Neutrophil (primary cell): ENCODE measurements around the gene EMILIN2.
A peak's percentile ranks its signal among the peaks of the same experiment; 100 is the strongest.

Source experiments
- H3K27ac ChIP-seq: fragments of 200-600 bp; sonication (generic); 2 replicates; pipeline ENCODE4 v1.5.1; 2016; ENCODE audit warnings: mild to moderate bottlenecking, moderate library complexity
- H3K27me3 ChIP-seq: fragments of 200-600 bp; sonication (generic); 2 replicates; pipeline ENCODE4 v1.6.0; 2016; ENCODE audit warnings: mild to moderate bottlenecking
- H3K36me3 ChIP-seq: fragments of 200-600 bp; sonication (generic); 2 replicates; pipeline ENCODE4 v1.5.1; 2017
- H3K4me1 ChIP-seq, 2 experiments: fragments of 200-600 bp in 1 of 2; sonication (generic) in 1 of 2; 1 replicate in 1 of 2; 2 replicates in 1 of 2; pipeline versions ENCODE4 v1.5.1 to v1.6.1; 2013 to 2016; ENCODE audit warnings: low read depth in 1 of 2, low read length in 1 of 2, mild to moderate bottlenecking in 1 of 2, moderate library complexity in 1 of 2; ENCODE audit not compliant: control insufficient read depth in 1 of 2, insufficient read depth in 1 of 2
- H3K4me3 ChIP-seq, 2 experiments: fragments of 200-600 bp in 1 of 2; sonication (generic) in 1 of 2; 1 replicate in 1 of 2; 2 replicates in 1 of 2; pipeline ENCODE4 v1.5.1; 2013 to 2016; ENCODE audit warnings: low read depth in 1 of 2, low read length in 1 of 2, mild to moderate bottlenecking in 1 of 2, moderate library complexity in 1 of 2
- H3K9me3 ChIP-seq: fragments of 200-600 bp; sonication (generic); 2 replicates; pipeline ENCODE4 v1.5.1; 2016
- TF ChIP-seq, protein P1 (sequence below): fragments of 200-600 bp; sonication (generic); IDR thresholded peaks from 2 replicates; pipeline ENCODE4 v1.5.1; 2016; ENCODE audit warnings: antibody characterized with exemption

Gene EMILIN2

DNA sequence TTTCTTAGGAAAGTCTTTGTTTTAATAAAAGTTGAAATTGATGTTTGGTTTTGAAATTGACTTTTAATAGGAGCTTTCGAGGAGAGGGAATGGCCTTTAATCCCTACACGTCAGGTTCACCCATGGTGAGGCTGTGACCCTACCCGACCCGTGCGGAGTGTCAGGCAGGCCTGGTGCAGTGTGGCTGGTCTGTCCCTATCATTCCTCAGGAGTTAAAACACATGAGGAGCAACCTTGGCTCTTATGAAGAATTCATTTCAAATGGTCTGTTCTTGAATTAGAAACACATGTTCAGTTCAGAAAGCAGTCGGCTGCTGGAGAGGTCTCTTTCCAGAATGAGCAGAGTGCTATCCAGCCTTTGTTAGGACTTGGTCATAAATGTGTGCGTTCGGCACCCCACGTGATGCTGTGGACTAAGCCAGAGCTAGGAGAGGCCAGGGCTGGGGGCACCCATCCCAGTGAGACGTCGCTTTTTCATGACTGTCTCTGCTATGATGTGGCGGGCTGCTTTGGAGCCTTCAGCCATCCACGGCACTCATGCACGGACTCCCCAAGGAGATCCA is 54.7 kb downstream of the EMILIN2 start:
- Histone ChIP-seq H3K4me3 (no peak overlapping the region), H3K4me1 (peaks cover 8 to 16% of the 10 kb centered on the region in 2 experiments), H3K27ac (no peak overlapping the region), H3K9me3 (no peaks in the 10 kb centered on the region), H3K36me3 (no peaks in the 10 kb centered on the region), H3K27me3 (peaks cover 9% of the 10 kb centered on the region)
- TF ChIP-seq, protein P1, sequence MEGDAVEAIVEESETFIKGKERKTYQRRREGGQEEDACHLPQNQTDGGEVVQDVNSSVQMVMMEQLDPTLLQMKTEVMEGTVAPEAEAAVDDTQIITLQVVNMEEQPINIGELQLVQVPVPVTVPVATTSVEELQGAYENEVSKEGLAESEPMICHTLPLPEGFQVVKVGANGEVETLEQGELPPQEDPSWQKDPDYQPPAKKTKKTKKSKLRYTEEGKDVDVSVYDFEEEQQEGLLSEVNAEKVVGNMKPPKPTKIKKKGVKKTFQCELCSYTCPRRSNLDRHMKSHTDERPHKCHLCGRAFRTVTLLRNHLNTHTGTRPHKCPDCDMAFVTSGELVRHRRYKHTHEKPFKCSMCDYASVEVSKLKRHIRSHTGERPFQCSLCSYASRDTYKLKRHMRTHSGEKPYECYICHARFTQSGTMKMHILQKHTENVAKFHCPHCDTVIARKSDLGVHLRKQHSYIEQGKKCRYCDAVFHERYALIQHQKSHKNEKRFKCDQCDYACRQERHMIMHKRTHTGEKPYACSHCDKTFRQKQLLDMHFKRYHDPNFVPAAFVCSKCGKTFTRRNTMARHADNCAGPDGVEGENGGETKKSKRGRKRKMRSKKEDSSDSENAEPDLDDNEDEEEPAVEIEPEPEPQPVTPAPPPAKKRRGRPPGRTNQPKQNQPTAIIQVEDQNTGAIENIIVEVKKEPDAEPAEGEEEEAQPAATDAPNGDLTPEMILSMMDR = no peak

DNA sequence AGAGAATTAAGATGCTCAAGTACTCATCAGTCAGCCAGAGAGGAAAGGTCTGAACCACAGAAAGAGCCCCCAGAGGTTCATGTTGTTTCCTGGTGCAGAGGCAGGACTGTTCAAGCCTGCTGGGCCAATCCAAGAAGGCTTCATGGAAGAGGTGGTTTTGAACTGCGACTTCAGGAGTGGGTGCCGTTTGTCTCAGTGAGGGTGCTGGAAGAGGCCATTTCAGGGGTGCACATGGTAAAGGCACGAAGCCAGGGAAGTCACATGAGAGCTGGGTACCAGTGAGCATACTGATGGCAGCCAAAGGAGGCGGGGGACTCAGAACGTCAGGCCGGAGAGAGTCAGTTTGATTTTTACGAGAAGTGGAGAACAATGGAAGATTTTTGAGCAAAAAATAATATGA is 55.5 kb downstream of the EMILIN2 start:
- Histone ChIP-seq H3K36me3 (no peaks in the 10 kb centered on the region), H3K27ac (no peak overlapping the region), H3K27me3 (peaks cover 16% of the 10 kb centered on the region), H3K4me1 (peaks cover 13 to 20% of the 10 kb centered on the region in 2 experiments), H3K4me3 (no peak overlapping the region), H3K9me3 (no peaks in the 10 kb centered on the region)
- TF ChIP-seq, protein P1 = no peak

DNA sequence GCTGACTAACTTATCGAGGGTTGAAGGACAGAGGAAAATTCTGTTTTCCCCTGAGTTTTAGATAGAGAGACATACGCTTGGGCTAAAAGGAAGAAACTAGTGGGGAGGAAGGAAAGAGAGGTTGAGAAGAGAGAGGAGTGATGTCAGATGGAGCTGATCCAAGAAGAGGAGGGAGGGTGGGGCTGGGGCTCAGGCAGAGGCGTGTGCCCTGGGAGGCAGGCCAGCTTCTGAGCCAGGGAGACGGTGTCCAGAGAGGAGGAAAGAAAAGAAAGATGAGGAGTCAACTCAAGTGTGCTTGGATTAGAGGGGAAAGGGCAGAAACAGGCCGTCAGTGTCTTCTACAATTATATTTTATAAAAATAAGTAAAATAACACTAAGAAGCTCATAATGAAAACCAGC is 56.2 kb downstream of the EMILIN2 start:
- Histone ChIP-seq H3K4me3 (no peak overlapping the region), H3K27ac (no peak overlapping the region), H3K36me3 (no peaks in the 10 kb centered on the region), H3K4me1 (peaks cover 14 to 18% of the 10 kb centered on the region in 2 experiments), H3K9me3 (no peaks in the 10 kb centered on the region), H3K27me3 (peaks cover 18% of the 10 kb centered on the region)
- TF ChIP-seq, protein P1 = no peak

DNA sequence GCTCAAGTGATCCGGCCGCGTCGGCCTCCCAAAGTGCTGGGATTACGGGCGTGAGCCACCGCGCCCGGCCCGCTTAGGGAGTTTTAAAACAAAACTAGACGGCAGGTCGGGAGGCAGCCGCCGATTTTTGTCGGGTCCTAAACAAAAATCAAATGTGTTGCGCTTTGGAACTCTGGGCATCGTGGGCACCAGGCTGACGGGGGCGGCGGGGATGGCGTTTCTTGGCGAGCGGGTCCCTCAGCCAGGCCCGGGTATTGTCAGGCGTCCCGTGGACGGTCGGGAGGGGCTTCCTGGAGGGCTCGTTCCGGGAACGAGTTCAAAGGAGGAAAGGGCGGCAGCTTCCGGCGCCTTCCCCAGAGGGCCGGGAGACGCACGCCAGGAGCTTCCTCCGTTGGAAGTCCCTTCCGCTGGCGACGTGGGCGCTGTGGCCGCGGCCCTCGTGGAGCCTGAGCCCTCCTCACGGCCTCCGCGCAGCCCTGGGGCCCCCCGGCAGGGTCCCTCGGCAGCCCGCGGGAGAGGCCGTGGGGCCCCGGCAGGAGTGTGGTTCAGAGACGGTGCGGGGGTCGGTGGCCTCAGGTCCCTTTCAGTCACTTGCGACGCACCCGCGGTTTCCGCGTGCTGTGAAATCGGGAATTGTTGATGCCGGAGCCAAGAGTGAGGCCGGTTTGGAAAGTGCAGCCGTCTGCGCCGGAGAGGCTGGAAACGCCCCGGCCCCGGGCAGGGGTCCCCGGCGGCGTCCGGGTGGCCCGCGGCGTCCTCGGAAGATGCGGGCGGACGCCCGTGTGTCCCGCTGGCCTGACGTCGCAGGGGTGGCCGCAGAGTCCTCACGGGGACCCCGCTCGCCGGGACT is 59.3 kb downstream of the EMILIN2 start:
- TF ChIP-seq, protein P1 = no peak
- peak overlapping the region; percentile 67 to 75 for H3K4me3 ChIP-seq
- H3K36me3 ChIP-seq = peaks cover 17% of the 10 kb centered on the region

DNA sequence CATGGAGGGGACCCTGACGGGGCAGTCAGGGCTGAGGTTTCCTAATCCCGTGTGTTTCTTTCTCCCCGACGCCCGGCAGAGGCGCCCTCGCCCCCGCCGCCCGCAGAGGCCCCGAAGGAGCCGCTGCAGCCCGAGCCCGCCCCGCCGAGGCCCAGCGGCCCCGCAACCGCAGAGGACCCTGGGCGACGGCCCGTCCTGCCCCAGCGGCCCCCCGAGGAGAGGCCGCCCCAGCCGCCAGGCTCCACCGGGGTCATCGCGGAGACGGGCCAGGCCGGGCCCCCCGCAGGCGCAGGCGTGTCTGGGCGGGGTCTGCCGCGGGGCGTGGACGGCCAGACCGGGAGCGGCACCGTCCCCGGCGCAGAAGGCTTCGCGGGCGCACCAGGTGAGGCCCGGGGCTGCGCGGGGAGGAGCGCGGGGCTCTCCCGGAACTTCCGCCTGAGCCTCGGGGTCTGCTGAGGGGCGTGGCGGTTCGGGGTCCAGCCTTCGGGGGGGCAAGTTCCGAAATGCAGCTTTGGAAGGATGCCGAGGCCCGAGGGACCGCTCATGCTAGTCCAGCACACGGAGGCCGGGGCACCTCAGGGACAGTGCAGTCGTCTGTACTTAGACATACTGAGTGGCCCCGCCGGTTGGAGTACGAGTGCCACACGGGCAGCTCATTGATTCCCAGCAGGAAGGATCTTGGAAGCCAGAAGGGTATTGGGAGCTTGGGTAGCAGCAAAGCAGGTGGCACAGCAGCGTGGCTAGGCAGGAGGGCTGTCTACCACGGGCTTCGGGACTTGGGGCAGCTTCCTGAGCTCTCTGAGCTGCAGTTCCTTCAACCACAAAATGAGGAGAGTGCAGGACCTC is 60.1 kb downstream of the EMILIN2 start:
- Histone ChIP-seq H3K9me3 (no peaks in the 10 kb centered on the region), H3K4me3 (peak overlapping the region; percentile 67 to 75), H3K36me3 (peaks cover 23% of the 10 kb centered on the region), H3K27ac (peak overlapping the region; percentile 2), H3K27me3 (peaks cover 18% of the 10 kb centered on the region), H3K4me1 (peaks cover 8 to 16% of the 10 kb centered on the region in 2 experiments)
- TF ChIP-seq, protein P1 = no peak

More for the DNA sequence above, 59.3 kb downstream of the EMILIN2 start:
- H3K9me3 ChIP-seq = no peaks in the 10 kb centered on the region
- H3K27ac ChIP-seq = no peak overlapping the region
- H3K27me3 ChIP-seq = peaks cover 18% of the 10 kb centered on the region
- peaks cover 8 to 16% of the 10 kb centered on the region in 2 experiments for H3K4me1 ChIP-seq
